BE2C (cell line): Measurements from ENCODE around the gene ORAI2.

Experiments used
- DNase-seq: peaks from one replicate; pipeline ENCODE4 v3.0.0-alpha.2; 2020
- H3K27me3 ChIP-seq: fragments of 250-450 bp; sonication (Bioruptor Pico); 2 replicates; pipeline ENCODE4 v1.5.1; 2020; ENCODE audit warnings: mild to moderate bottlenecking
- H3K36me3 ChIP-seq: fragments of 250-450 bp; sonication (Bioruptor Pico); 2 replicates; pipeline ENCODE4 v1.5.1; 2020; ENCODE audit warnings: mild to moderate bottlenecking
- H3K4me1 ChIP-seq: fragments of 250-450 bp; sonication (Bioruptor Pico); 2 replicates; pipeline ENCODE4 v1.5.1; 2020
- H3K4me3 ChIP-seq: 2 replicates; pipeline ENCODE4 v1.5.1; 2011; ENCODE audit warnings: low read depth, low read length
- H3K9me3 ChIP-seq: fragments of 250-450 bp; sonication (Bioruptor Pico); 2 replicates; pipeline ENCODE4 v1.5.1; 2020
- TF ChIP-seq, protein P1 (sequence below): IDR thresholded peaks from 2 replicates; pipeline ENCODE4 v1.5.1; 2012; ENCODE audit warnings: mild to moderate bottlenecking, low read depth, low read length

ORAI2 gene

GRCh38 chr7:102393467-102393866 is 39.9 kb upstream of the ORAI2 start:
- TF ChIP-seq, protein P1, sequence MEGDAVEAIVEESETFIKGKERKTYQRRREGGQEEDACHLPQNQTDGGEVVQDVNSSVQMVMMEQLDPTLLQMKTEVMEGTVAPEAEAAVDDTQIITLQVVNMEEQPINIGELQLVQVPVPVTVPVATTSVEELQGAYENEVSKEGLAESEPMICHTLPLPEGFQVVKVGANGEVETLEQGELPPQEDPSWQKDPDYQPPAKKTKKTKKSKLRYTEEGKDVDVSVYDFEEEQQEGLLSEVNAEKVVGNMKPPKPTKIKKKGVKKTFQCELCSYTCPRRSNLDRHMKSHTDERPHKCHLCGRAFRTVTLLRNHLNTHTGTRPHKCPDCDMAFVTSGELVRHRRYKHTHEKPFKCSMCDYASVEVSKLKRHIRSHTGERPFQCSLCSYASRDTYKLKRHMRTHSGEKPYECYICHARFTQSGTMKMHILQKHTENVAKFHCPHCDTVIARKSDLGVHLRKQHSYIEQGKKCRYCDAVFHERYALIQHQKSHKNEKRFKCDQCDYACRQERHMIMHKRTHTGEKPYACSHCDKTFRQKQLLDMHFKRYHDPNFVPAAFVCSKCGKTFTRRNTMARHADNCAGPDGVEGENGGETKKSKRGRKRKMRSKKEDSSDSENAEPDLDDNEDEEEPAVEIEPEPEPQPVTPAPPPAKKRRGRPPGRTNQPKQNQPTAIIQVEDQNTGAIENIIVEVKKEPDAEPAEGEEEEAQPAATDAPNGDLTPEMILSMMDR, result no peak
- no peaks in the 10 kb centered on the region for H3K4me1 ChIP-seq
- H3K27me3 ChIP-seq, result no peaks in the 10 kb centered on the region
- peaks cover 11% of the 10 kb centered on the region for H3K36me3 ChIP-seq
- no peaks in the 10 kb centered on the region for H3K9me3 ChIP-seq
- no peak overlapping the region for H3K4me3 ChIP-seq
- DNase-seq, result no peak

DNA sequence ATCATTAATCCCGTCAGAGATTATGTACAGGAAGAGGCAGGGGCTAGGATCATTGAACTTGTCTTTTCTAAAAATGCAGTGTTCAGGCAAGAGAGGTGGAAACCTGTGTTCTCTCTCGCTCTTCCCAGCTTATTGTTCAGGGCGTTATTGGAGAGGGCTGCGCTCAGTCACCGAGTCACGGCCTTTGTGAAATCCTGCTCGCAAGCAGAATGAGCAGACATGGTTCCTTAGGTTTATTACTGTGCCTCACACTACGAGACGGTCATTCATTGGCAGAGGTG is 37.8 kb upstream of the ORAI2 start:
- TF ChIP-seq, protein P1, result no peak
- Histone ChIP-seq H3K4me1 (no peaks in the 10 kb centered on the region), H3K4me3 (peak overlapping the region; percentile 98), H3K27me3 (no peaks in the 10 kb centered on the region), H3K9me3 (no peaks in the 10 kb centered on the region), H3K36me3 (peaks cover 27% of the 10 kb centered on the region)
- no peak for DNase-seq

DNA sequence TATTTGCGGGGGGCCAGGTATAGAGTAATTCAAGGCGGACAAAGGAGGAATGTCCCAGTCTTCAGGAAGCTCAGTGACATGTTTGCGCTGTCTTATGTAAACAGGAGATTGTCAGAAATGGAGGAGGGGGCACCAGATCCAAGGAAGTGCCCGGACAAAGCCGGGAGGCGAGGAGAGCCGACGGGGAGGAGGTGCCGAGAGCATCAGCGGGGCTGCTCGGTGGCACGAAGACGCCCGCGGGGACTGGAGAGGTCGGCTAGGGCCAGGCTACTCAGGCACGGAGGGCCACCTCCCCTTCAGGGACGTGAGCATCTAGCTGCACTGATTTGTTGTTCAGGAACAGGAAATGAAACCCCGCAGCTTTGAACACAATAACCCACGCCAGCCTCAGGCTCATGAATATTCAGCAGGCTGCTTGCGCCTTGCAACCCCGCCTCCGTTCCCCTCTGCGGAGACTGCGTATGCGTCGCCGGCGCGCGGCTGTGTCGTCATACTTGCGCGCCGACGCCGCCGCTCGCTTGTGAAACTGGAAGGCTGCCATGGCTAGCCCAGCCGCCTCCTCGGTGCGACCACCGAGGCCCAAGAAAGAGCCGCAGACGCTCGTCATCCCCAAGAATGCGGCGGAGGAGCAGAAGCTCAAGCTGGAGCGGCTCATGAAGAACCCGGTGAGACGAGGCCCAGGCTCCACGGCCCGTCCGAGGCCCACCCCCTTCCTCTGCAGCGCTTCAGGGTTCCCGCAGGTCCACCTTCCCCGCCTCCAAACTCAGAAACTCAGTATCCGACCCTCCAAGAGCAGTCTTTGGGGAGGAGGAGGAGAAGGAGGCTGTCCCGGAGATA is 37.3 kb upstream of the ORAI2 start, which contains the start of gene PRKRIP1:
Gene PRKRIP1, plus strand, starts transcription at position 491 of the 837 bp plus-strand sequence. Its CDS starts 49 bp downstream, at position 540.
- Histone ChIP-seq H3K9me3 (no peaks in the 10 kb centered on the region), H3K36me3 (peaks cover 33% of the 10 kb centered on the region), H3K27me3 (no peaks in the 10 kb centered on the region), H3K4me1 (no peaks in the 10 kb centered on the region), H3K4me3 (peak within 1 kb of the TSS; percentile 98)
- peak; percentile 87 for DNase-seq
- TF ChIP-seq, protein P1, result no peak

DNA sequence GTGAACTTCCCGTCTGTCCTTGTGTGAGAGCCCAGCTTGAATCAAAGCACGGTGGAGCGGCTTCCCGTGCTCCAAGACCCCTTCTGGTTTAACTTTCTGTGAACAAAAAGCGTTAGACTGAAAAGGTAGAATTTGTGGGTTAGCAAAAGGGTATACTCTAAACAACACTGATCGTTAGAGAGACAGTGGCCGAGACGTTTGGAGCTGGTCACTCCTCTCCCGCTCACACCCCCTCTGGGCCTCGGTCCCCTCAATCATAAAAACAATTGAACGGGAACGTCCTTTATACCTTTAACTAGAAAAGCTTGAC is 36.7 kb upstream of the ORAI2 start:
- no peak for DNase-seq
- Histone ChIP-seq H3K4me3 (peak overlapping the region; percentile 98), H3K27me3 (no peaks in the 10 kb centered on the region), H3K4me1 (no peaks in the 10 kb centered on the region), H3K36me3 (peaks cover 37% of the 10 kb centered on the region), H3K9me3 (no peaks in the 10 kb centered on the region)
- TF ChIP-seq, protein P1, result no peak

- H3K36me3 ChIP-seq, result peaks cover 51% of the 10 kb centered on the region
- no peak for DNase-seq
- no peak overlapping the region for H3K4me3 ChIP-seq
- no peaks in the 10 kb centered on the region for H3K27me3 ChIP-seq
- H3K9me3 ChIP-seq, result no peaks in the 10 kb centered on the region
- TF ChIP-seq, protein P1, result no peak
- H3K4me1 ChIP-seq, result no peaks in the 10 kb centered on the region
Measured at GRCh38 chr7:102398543-102398942, 34.8 kb upstream of the ORAI2 start.

GRCh38 chr7:102400360-102400759 is 33.0 kb upstream of the ORAI2 start:
- Histone ChIP-seq H3K27me3 (no peaks in the 10 kb centered on the region), H3K4me1 (no peaks in the 10 kb centered on the region), H3K4me3 (no peak overlapping the region), H3K36me3 (peaks cover 69% of the 10 kb centered on the region), H3K9me3 (no peaks in the 10 kb centered on the region)
- TF ChIP-seq, protein P1, result no peak
- DNase-seq, result no peak
